PC-9 (cell line): ENCODE results near the gene ACTN3.

Experiments
- EZH2 ChIP-seq: fragments of 200-600 bp; sonication (generic); IDR thresholded peaks from 2 replicates; pipeline ENCODE4 v1.8.0; 2017; ENCODE audit warnings: antibody characterized with exemption, low read depth
- TF ChIP-seq, protein P1 (sequence below): fragments of 200-600 bp; sonication (generic); conservative IDR thresholded peaks from 2 replicates; pipeline ENCODE4 v1.6.1; 2017; ENCODE audit warnings: mixed run types, antibody characterized with exemption, mild to moderate bottlenecking, moderate library complexity

GRCh38 chr11:66603072-66603471, 56.4 kb downstream of the ACTN3 start:
- TF ChIP-seq, protein P1, sequence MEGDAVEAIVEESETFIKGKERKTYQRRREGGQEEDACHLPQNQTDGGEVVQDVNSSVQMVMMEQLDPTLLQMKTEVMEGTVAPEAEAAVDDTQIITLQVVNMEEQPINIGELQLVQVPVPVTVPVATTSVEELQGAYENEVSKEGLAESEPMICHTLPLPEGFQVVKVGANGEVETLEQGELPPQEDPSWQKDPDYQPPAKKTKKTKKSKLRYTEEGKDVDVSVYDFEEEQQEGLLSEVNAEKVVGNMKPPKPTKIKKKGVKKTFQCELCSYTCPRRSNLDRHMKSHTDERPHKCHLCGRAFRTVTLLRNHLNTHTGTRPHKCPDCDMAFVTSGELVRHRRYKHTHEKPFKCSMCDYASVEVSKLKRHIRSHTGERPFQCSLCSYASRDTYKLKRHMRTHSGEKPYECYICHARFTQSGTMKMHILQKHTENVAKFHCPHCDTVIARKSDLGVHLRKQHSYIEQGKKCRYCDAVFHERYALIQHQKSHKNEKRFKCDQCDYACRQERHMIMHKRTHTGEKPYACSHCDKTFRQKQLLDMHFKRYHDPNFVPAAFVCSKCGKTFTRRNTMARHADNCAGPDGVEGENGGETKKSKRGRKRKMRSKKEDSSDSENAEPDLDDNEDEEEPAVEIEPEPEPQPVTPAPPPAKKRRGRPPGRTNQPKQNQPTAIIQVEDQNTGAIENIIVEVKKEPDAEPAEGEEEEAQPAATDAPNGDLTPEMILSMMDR: no peak
- TF ChIP-seq EZH2: no peak
